ENCODE results near the gene DYNC1H1.

The DYNC1H1 gene

GRCh38 chr14:101945171-101945570 lies 19.2 kb upstream of the DYNC1H1 start:
- DNase-seq: no peak

- DNase-seq: peak; percentile 9
These were observed 16.8 kb upstream of the DYNC1H1 start for GRCh38 chr14:101947577-101947903.

GRCh38 chr14:101947904-101948665 lies 16.3 kb upstream of the DYNC1H1 start:
- peak; percentile 99 for DNase-seq

- no peak for DNase-seq
These were observed 15.6 kb upstream of the DYNC1H1 start for GRCh38 chr14:101948666-101949216.

- no peak for DNase-seq
These were observed 14.3 kb upstream of the DYNC1H1 start for GRCh38 chr14:101950100-101950499.

- no peak for DNase-seq
These were observed 13.7 kb upstream of the DYNC1H1 start for GRCh38 chr14:101950516-101951215.

GRCh38 chr14:101953151-101953550 lies 11.2 kb upstream of the DYNC1H1 start:
- no peak for DNase-seq

GRCh38 chr14:101954501-101954900 lies 9.9 kb upstream of the DYNC1H1 start:
- no peak for DNase-seq

- DNase-seq: no peak
These were observed 8.6 kb upstream of the DYNC1H1 start for GRCh38 chr14:101955695-101956161.

- no peak for DNase-seq
These were observed 8.0 kb upstream of the DYNC1H1 start for GRCh38 chr14:101956179-101956885.

GRCh38 chr14:101957406-101958234 lies 6.8 kb upstream of the DYNC1H1 start:
- no peak for DNase-seq

GRCh38 chr14:101958418-101959180 lies 5.8 kb upstream of the DYNC1H1 start:
- no peak for DNase-seq

- no peak for DNase-seq
These were observed 5.1 kb upstream of the DYNC1H1 start for GRCh38 chr14:101959277-101959676.

- peak; percentile 56 for DNase-seq
These were observed 4.1 kb upstream of the DYNC1H1 start for GRCh38 chr14:101960225-101960624.

GRCh38 chr14:101961011-101961721 lies 3.2 kb upstream of the DYNC1H1 start:
- peak; percentile 79 for DNase-seq

- DNase-seq: peak; percentile 58
These were observed 2.4 kb upstream of the DYNC1H1 start for GRCh38 chr14:101961746-101962502.

GRCh38 chr14:101962503-101962874 lies 1.9 kb upstream of the DYNC1H1 start:
- DNase-seq: peak; percentile 95

- no peak for DNase-seq
These were observed 1.3 kb upstream of the DYNC1H1 start for GRCh38 chr14:101963052-101963451.

- no peak for DNase-seq
These were observed 597 bp upstream of the DYNC1H1 start for GRCh38 chr14:101963656-101964296.

- DNase-seq: peak; percentile 67
These were observed 790 bp downstream of the DYNC1H1 start for GRCh38 chr14:101965181-101965544.
